DOHH2 (cell line): Measurements from ENCODE around the gene BAZ2B.
A peak's percentile ranks its signal among the peaks of the same experiment; 100 is the strongest.

Experiments
- H3F3A ChIP-seq: fragments of 200-600 bp; sonication (generic), shearing (Covaris generic); 2 replicates; pipeline ENCODE4 v1.6.0; 2016; ENCODE audit warnings: antibody characterized with exemption, mild to moderate bottlenecking; ENCODE audit not compliant: control insufficient read depth, insufficient read depth
- H3K27ac ChIP-seq: fragments of 200-600 bp; sonication (generic); 2 replicates; pipeline ENCODE4 v1.5.1; 2014; ENCODE audit warnings: low read depth, mild to moderate bottlenecking, low read length, moderate library complexity
- H3K27me3 ChIP-seq: fragments of 200-600 bp; sonication (generic); 2 replicates; pipeline ENCODE4 v1.6.1; 2014; ENCODE audit warnings: mild to moderate bottlenecking, low read length, mixed read lengths; ENCODE audit not compliant: control insufficient read depth
- H3K36me3 ChIP-seq: fragments of 200-600 bp; sonication (generic); 2 replicates; pipeline ENCODE4 v1.6.1; 2014; ENCODE audit warnings: mild to moderate bottlenecking, low read length, moderate library complexity, mixed read lengths; ENCODE audit not compliant: control insufficient read depth
- H3K4me1 ChIP-seq: fragments of 200-600 bp; sonication (generic); 2 replicates; pipeline ENCODE4 v1.6.1; 2014; ENCODE audit warnings: mild to moderate bottlenecking, low read length, mixed read lengths; ENCODE audit not compliant: control insufficient read depth
- H3K4me2 ChIP-seq: fragments of 200-600 bp; sonication (generic); 2 replicates; pipeline ENCODE4 v1.6.0; 2014; ENCODE audit warnings: mild to moderate bottlenecking, low read length, moderate library complexity
- H3K4me3 ChIP-seq: fragments of 200-600 bp; sonication (generic); 2 replicates; pipeline ENCODE4 v1.5.1; 2014; ENCODE audit warnings: mild to moderate bottlenecking, low read length, mixed read lengths
- H3K79me2 ChIP-seq: fragments of 200-600 bp; sonication (generic); 2 replicates; pipeline ENCODE4 v1.6.1; 2014; ENCODE audit warnings: mild to moderate bottlenecking, low read length, mixed read lengths; ENCODE audit not compliant: control insufficient read depth
- H3K9me2 ChIP-seq: fragments of 200-600 bp; sonication (generic); replicated peaks from 2 replicates; pipeline ENCODE4 v1.6.1; 2014; ENCODE audit warnings: mild to moderate bottlenecking, low read length, mixed read lengths; ENCODE audit not compliant: control insufficient read depth
- H3K9me3 ChIP-seq: fragments of 200-600 bp; sonication (generic); 2 replicates; pipeline ENCODE4 v1.6.1; 2014; ENCODE audit warnings: antibody characterized with exemption, low read length, mixed read lengths; ENCODE audit not compliant: control insufficient read depth, insufficient read depth
- H4K20me1 ChIP-seq: fragments of 200-600 bp; sonication (generic); 2 replicates; pipeline ENCODE4 v1.6.0; 2014; ENCODE audit warnings: low read depth, mild to moderate bottlenecking, antibody characterized with exemption, low read length, moderate library complexity; ENCODE audit not compliant: control insufficient read depth, insufficient read depth
- EZH2phosphoT487 ChIP-seq: fragments of 200-600 bp; sonication (generic); IDR thresholded peaks from 2 replicates; pipeline ENCODE4 v1.6.1; 2017; ENCODE audit warnings: borderline replicate concordance, mild to moderate bottlenecking, antibody characterized with exemption, low read length, moderate library complexity, mixed read lengths
- TF ChIP-seq, protein P1 (sequence below): fragments of 200-600 bp; sonication (generic); IDR thresholded peaks from one replicate; pipeline ENCODE4 v1.5.1; 2014; ENCODE audit warnings: antibody characterized with exemption, mild to moderate bottlenecking, low read depth, low read length; ENCODE audit not compliant: poor library complexity, severe bottlenecking

The BAZ2B gene

GRCh38 chr2:159617100-159617499 is 752 bp upstream of the BAZ2B start:
- H3K4me1 ChIP-seq, result peaks cover 28% of the 10 kb centered on the region
- no peaks in the 10 kb centered on the region for H3K9me3 ChIP-seq
- H3K4me2 ChIP-seq, result no peak overlapping the region; the same call in 1 of the 2 replicates
- H3F3A ChIP-seq, result peaks cover 26% of the 10 kb centered on the region
- no peak overlapping the region for H3K4me3 ChIP-seq
- peaks cover 3% of the 10 kb centered on the region; the same call in 1 of the 2 replicates for H3K27me3 ChIP-seq
- H3K79me2 ChIP-seq, result peaks cover 26% of the 10 kb centered on the region
- no peak overlapping the region for H3K27ac ChIP-seq
- H3K9me2 ChIP-seq, result no peaks in the 10 kb centered on the region
- no peaks in the 10 kb centered on the region for H3K36me3 ChIP-seq
- no peaks in the 10 kb centered on the region for H4K20me1 ChIP-seq
- no peak for TF ChIP-seq EZH2phosphoT487
- TF ChIP-seq, protein P1, sequence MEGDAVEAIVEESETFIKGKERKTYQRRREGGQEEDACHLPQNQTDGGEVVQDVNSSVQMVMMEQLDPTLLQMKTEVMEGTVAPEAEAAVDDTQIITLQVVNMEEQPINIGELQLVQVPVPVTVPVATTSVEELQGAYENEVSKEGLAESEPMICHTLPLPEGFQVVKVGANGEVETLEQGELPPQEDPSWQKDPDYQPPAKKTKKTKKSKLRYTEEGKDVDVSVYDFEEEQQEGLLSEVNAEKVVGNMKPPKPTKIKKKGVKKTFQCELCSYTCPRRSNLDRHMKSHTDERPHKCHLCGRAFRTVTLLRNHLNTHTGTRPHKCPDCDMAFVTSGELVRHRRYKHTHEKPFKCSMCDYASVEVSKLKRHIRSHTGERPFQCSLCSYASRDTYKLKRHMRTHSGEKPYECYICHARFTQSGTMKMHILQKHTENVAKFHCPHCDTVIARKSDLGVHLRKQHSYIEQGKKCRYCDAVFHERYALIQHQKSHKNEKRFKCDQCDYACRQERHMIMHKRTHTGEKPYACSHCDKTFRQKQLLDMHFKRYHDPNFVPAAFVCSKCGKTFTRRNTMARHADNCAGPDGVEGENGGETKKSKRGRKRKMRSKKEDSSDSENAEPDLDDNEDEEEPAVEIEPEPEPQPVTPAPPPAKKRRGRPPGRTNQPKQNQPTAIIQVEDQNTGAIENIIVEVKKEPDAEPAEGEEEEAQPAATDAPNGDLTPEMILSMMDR, result no peak

- H3K9me2 ChIP-seq, result no peaks in the 10 kb centered on the region
- peaks cover 30% of the 10 kb centered on the region for H3K79me2 ChIP-seq
- peak overlapping the region; percentile 82 for H3K27ac ChIP-seq
These were observed 722 bp downstream of the BAZ2B start for GRCh38 chr2:159615367-159616285.

GRCh38 chr2:159614534-159615366 is 1.6 kb downstream of the BAZ2B start:
- H3K79me2 ChIP-seq, result peaks cover 30% of the 10 kb centered on the region
- TF ChIP-seq, protein P1, result no peak
- no peak for TF ChIP-seq EZH2phosphoT487

More at GRCh38 chr2:159615367-159616285, 722 bp downstream of the BAZ2B start:
- Histone ChIP-seq H3K27me3 (peaks cover 3% of the 10 kb centered on the region; the same call in 1 of the 2 replicates), H4K20me1 (no peaks in the 10 kb centered on the region), H3K4me2 (peak overlapping the region; percentile 65), H3K4me3 (peak overlapping the region; percentile 90), H3K36me3 (no peaks in the 10 kb centered on the region), H3F3A (peaks cover 26% of the 10 kb centered on the region), H3K4me1 (peaks cover 29% of the 10 kb centered on the region), H3K9me3 (no peaks in the 10 kb centered on the region)
- no peak for TF ChIP-seq EZH2phosphoT487
- TF ChIP-seq, protein P1, result peak; percentile 11

More at GRCh38 chr2:159614534-159615366, 1.6 kb downstream of the BAZ2B start:
- Histone ChIP-seq H3K27ac (peak overlapping the region; percentile 82), H3K36me3 (no peaks in the 10 kb centered on the region), H3K9me2 (no peaks in the 10 kb centered on the region), H3K4me3 (peak overlapping the region; percentile 90), H3K27me3 (peaks cover 3% of the 10 kb centered on the region; the same call in 1 of the 2 replicates), H3K4me1 (peaks cover 29% of the 10 kb centered on the region), H3K4me2 (peak overlapping the region; percentile 65), H4K20me1 (no peaks in the 10 kb centered on the region), H3K9me3 (no peaks in the 10 kb centered on the region), H3F3A (peaks cover 23% of the 10 kb centered on the region)
